Left kidney (tissue), 1 donor: Measurements from ENCODE around the gene CHTF18. TPM values are rescaled to one million over a fixed set of nuclear protein-coding genes. Genes with fewer than 3 reads are reported as not detected.

Experiments used
- polyA plus RNA-seq: library from polyadenylated mRNA; unstranded; fragments of 120-200 nt; gene quantifications from one replicate; pipeline ENCODE4 v1.2.1, GENCODE V29; 2013; ENCODE audit not compliant: insufficient read length

CHTF18 gene
- polyA plus RNA-seq, 1 donor, result 22.9 TPM

Other genes with a start within 250 kb of the CHTF18 start
- 6.6 TPM for gene PRR35, start 228.2 kb upstream of the CHTF18 start, polyA plus RNA-seq
- 4.7 TPM for gene NHLRC4, start 221.6 kb upstream of the CHTF18 start, polyA plus RNA-seq
- gene PIGQ, start 218.7 kb upstream of the CHTF18 start, polyA plus RNA-seq, result 60.9 TPM
- gene RAB40C, start 198.6 kb upstream of the CHTF18 start, polyA plus RNA-seq, result 17.3 TPM
- gene WFIKKN1, start 157.6 kb upstream of the CHTF18 start, polyA plus RNA-seq, result 1.5 TPM
- 38.0 TPM for gene METTL26, start 152.3 kb upstream of the CHTF18 start, polyA plus RNA-seq
- gene MCRIP2, start 146.8 kb upstream of the CHTF18 start, polyA plus RNA-seq, result 15.5 TPM
- 42.2 TPM for gene WDR90, start 139.3 kb upstream of the CHTF18 start, polyA plus RNA-seq
- gene RHOT2, start 120.5 kb upstream of the CHTF18 start, polyA plus RNA-seq, result 70.8 TPM
- 1.7 TPM for gene RHBDL1, start 112.9 kb upstream of the CHTF18 start, polyA plus RNA-seq
- gene STUB1, start 108.2 kb upstream of the CHTF18 start, polyA plus RNA-seq, result 107 TPM
- gene JMJD8, start 104.3 kb upstream of the CHTF18 start, polyA plus RNA-seq, result 51.4 TPM
- 10.2 TPM for gene WDR24, start 98.2 kb upstream of the CHTF18 start, polyA plus RNA-seq
- 0.75 TPM for gene FBXL16, start 82.8 kb upstream of the CHTF18 start, polyA plus RNA-seq
- 6.3 TPM for gene METRN, start 73.5 kb upstream of the CHTF18 start, polyA plus RNA-seq
- 9.0 TPM for gene ANTKMT, start 67.5 kb upstream of the CHTF18 start, polyA plus RNA-seq
- 2.0 TPM for gene CCDC78, start 62.2 kb upstream of the CHTF18 start, polyA plus RNA-seq
- 3.3 TPM for gene HAGHL, start 61.5 kb upstream of the CHTF18 start, polyA plus RNA-seq
- 26.7 TPM for gene CIAO3, start 47.6 kb upstream of the CHTF18 start, polyA plus RNA-seq
- gene MSLN, start 27.9 kb upstream of the CHTF18 start, polyA plus RNA-seq, result 17.1 TPM
- 10.7 TPM for gene RPUSD1, start 239 bp upstream of the CHTF18 start, polyA plus RNA-seq
- 0.42 TPM for gene GNG13, start 12.1 kb downstream of the CHTF18 start, polyA plus RNA-seq
- 18.7 TPM for gene LMF1, start 182.4 kb downstream of the CHTF18 start, polyA plus RNA-seq
- 2.9 TPM for gene SOX8, start 193.2 kb downstream of the CHTF18 start, polyA plus RNA-seq